ENCODE measurements around the gene SHROOM4. TPM values are rescaled to one million over a fixed set of nuclear protein-coding genes. Genes with fewer than 3 reads are reported as not detected.

The SHROOM4 gene
- total RNA-seq, 4 donors from 2014 or later, result 3.3 to 10.0 (median 8.9) TPM

- TF ChIP-seq CTCF (IDR thresholded peaks at IDR 0.05), result no peak
- no peak overlapping the region for H3K4me3 ChIP-seq
- no peaks in the 10 kb centered on the region for H3K36me3 ChIP-seq
- H3K4me1 ChIP-seq, result no peaks in the 10 kb centered on the region
- DNase-seq, result no peak
- H3K27ac ChIP-seq, result no peak overlapping the region
- no peaks in the 10 kb centered on the region for H3K9me3 ChIP-seq
- H3K27me3 ChIP-seq, result no peaks in the 10 kb centered on the region
Observed at GRCh38 chrX:50613846-50614245, 200.1 kb downstream of the SHROOM4 start.

- Histone ChIP-seq H3K9me3 (no peaks in the 10 kb centered on the region), H3K27ac (no peak overlapping the region), H3K27me3 (no peaks in the 10 kb centered on the region), H3K4me3 (no peak overlapping the region), H3K36me3 (no peaks in the 10 kb centered on the region), H3K4me1 (no peaks in the 10 kb centered on the region)
- TF ChIP-seq POLR2A (IDR thresholded peaks at IDR 0.05) (no peak), CTCF (IDR thresholded peaks at IDR 0.05) (no peak)
- DNase-seq, result no peak
Observed at GRCh38 chrX:50609796-50610195, 204.2 kb downstream of the SHROOM4 start.

- no peak for TF ChIP-seq POLR2A (IDR thresholded peaks at IDR 0.05)
- TF ChIP-seq CTCF (IDR thresholded peaks at IDR 0.05), result no peak
- Histone ChIP-seq H3K9me3 (no peaks in the 10 kb centered on the region), H3K36me3 (no peaks in the 10 kb centered on the region), H3K27ac (no peak overlapping the region), H3K27me3 (no peaks in the 10 kb centered on the region), H3K4me3 (no peak overlapping the region), H3K4me1 (no peaks in the 10 kb centered on the region)
- no peak for DNase-seq
Observed at GRCh38 chrX:50606300-50606950, 207.6 kb downstream of the SHROOM4 start.

GRCh38 chrX:50596056-50596455, 217.9 kb downstream of the SHROOM4 start:
- Histone ChIP-seq H3K36me3 (no peaks in the 10 kb centered on the region), H3K27me3 (no peaks in the 10 kb centered on the region), H3K4me1 (no peaks in the 10 kb centered on the region), H3K4me3 (no peak overlapping the region), H3K9me3 (no peaks in the 10 kb centered on the region), H3K27ac (no peak overlapping the region)
- DNase-seq, result no peak
- TF ChIP-seq POLR2A (IDR thresholded peaks at IDR 0.05) (no peak), CTCF (IDR thresholded peaks at IDR 0.05) (no peak)

GRCh38 chrX:50594788-50595187, 219.2 kb downstream of the SHROOM4 start:
- TF ChIP-seq POLR2A (IDR thresholded peaks at IDR 0.05), result no peak
- no peak for TF ChIP-seq CTCF (IDR thresholded peaks at IDR 0.05)
- no peaks in the 10 kb centered on the region for H3K4me1 ChIP-seq
- H3K9me3 ChIP-seq, result no peaks in the 10 kb centered on the region

GRCh38 chrX:50586980-50587379, 227.0 kb downstream of the SHROOM4 start:
- Histone ChIP-seq H3K27me3 (no peaks in the 10 kb centered on the region), H3K27ac (no peak overlapping the region), H3K4me1 (no peaks in the 10 kb centered on the region), H3K36me3 (no peaks in the 10 kb centered on the region), H3K4me3 (no peak overlapping the region), H3K9me3 (no peaks in the 10 kb centered on the region)
- DNase-seq, result no peak
- no peak for TF ChIP-seq POLR2A (IDR thresholded peaks at IDR 0.05)
- no peak for TF ChIP-seq CTCF (IDR thresholded peaks at IDR 0.05)

More at GRCh38 chrX:50594788-50595187, 219.2 kb downstream of the SHROOM4 start:
- Histone ChIP-seq H3K27me3 (no peaks in the 10 kb centered on the region), H3K36me3 (no peaks in the 10 kb centered on the region), H3K27ac (no peak overlapping the region), H3K4me3 (no peak overlapping the region)
- DNase-seq, result no peak

Data from Peyer's patch (tissue), 4 donors.